MG63 (cell line): Measurements from ENCODE around the gene IPPK. TPM values are rescaled to one million over a fixed set of nuclear protein-coding genes. Genes with fewer than 3 reads are reported as not detected.

Experiments
- DNase-seq: peaks from one replicate; pipeline ENCODE4 v3.0.0-alpha.2; 2020
- H3K27me3 ChIP-seq: fragments of 250-450 bp; sonication (Bioruptor Pico); 2 replicates; pipeline ENCODE4 v1.5.1; 2020; ENCODE audit warnings: mild to moderate bottlenecking, moderate library complexity
- H3K36me3 ChIP-seq: fragments of 250-450 bp; sonication (Bioruptor Pico); 2 replicates; pipeline ENCODE4 v1.5.1; 2020; ENCODE audit warnings: mild to moderate bottlenecking, moderate library complexity
- H3K4me3 ChIP-seq: fragments of 250-450 bp; sonication (Bioruptor Pico); 2 replicates; pipeline ENCODE4 v1.5.1; 2020; ENCODE audit warnings: mild to moderate bottlenecking, moderate library complexity
- H3K9me3 ChIP-seq: fragments of 250-450 bp; sonication (Bioruptor Pico); 2 replicates; pipeline ENCODE4 v1.5.1; 2020; ENCODE audit warnings: mild to moderate bottlenecking, moderate library complexity
- total RNA-seq: library from RNA; depleted of rRNA; stranded (reverse); fragments of >200 nt; shearing (Covaris generic); gene quantifications from 2 replicates; pipeline ENCODE4 v1.2.3, GENCODE V29; 2014; ENCODE audit warnings: low replicate concordance

The IPPK gene
- total RNA-seq, 1 experiment from 2014 or later: 13.3 TPM

DNA sequence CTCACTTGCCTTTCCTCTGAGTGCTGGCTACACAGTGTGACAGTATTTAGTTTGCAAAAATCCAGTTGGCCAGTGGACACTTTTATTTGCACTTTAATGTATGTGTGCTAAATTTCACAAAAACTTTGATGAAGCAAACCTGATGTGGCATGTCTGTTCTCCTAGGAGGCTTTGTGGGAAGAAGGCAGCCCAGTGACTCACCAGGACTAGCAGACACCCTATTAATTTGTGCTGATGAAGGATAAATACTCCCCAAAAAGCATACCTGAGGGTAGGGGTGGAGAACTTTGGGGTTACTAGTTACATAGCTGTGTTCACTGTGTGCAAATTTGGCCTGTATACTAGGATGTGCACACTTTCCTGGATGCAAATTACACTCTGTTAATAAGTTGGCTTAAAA lies 39.3 kb upstream of the IPPK start:
- no peaks in the 10 kb centered on the region for H3K27me3 ChIP-seq
- peaks cover 16% of the 10 kb centered on the region for H3K36me3 ChIP-seq
- no peak overlapping the region for H3K4me3 ChIP-seq
- DNase-seq: no peak
- H3K9me3 ChIP-seq: no peaks in the 10 kb centered on the region

DNA sequence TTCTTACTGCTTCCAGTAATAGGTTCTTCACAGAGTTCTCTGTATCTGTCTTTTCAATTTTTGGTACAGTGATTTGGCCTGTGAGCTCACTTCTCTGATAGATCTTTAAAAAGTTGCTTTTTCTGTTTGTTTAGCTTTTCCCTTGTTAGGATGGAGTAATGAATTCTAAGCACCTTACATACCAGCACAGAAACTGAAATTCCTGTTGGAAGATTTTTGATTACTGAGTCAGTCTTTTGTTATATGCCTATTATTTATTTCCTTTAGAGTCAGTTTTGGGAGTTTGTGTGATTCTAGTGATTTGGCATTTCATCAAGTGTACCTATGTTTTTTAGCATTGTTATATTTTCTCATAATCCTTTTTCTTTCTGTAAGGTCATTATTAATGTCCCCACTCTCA lies 37.6 kb upstream of the IPPK start:
- H3K9me3 ChIP-seq: no peaks in the 10 kb centered on the region
- no peak overlapping the region for H3K4me3 ChIP-seq
- peaks cover 9% of the 10 kb centered on the region for H3K36me3 ChIP-seq
- no peaks in the 10 kb centered on the region for H3K27me3 ChIP-seq
- no peak for DNase-seq

DNA sequence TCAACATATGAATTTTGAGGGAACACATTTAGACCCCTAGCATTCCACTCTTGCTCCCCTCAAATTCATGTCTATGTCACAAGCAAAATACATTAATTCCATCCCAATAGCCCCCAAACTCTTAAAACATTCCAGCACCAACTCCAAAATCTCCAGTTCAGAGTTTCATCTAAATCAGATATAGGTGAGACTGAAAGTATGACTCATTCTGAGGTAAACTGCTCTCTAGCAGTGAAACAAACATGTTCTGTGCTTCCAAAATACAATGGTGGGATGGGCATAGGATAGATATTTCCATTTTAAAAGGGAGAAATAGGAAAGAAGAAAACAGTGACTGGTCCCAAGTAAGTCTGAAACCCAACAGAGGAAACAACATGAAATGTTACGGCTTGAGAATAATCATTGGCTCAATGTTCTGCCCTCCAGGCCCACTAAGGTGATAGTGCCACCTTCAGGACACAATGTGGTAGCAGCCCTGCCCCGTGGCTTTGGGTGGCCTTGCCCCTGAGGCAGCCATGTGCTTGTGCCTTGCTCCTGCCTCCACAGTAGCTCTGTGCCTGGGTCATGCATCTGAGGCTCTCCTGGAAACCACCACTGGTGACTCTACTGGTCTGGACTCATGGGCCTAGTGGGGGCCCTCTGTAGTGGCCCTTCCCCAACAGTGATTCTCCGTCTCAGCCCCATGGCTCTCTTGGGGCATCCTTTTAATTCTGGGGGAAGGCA lies 36.4 kb upstream of the IPPK start:
- H3K4me3 ChIP-seq: no peak overlapping the region
- H3K27me3 ChIP-seq: no peaks in the 10 kb centered on the region
- peaks cover 4% of the 10 kb centered on the region for H3K36me3 ChIP-seq
- no peak for DNase-seq
- no peaks in the 10 kb centered on the region for H3K9me3 ChIP-seq

DNA sequence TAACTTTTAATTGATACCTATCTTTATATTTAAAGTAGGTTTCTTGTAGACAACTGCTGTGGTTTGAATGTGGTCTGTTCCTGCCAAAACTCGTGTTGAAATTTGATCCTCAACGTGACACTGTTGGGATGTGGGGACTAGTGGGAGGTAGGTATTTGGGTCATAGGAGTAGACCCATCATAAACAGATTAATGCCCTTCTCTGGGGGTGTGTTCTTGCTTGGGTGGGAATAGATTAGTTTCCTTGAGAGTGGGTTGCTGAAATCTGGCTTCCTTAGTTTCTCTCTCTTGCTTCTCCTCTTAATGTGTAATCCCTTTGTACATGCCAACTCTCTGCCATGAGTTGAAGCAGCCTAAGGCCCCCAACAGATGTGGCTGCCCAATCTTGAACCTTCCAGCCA lies 34.6 kb upstream of the IPPK start:
- Histone ChIP-seq H3K4me3 (no peak overlapping the region), H3K9me3 (no peaks in the 10 kb centered on the region), H3K36me3 (no peaks in the 10 kb centered on the region), H3K27me3 (no peaks in the 10 kb centered on the region)
- DNase-seq: no peak

DNA sequence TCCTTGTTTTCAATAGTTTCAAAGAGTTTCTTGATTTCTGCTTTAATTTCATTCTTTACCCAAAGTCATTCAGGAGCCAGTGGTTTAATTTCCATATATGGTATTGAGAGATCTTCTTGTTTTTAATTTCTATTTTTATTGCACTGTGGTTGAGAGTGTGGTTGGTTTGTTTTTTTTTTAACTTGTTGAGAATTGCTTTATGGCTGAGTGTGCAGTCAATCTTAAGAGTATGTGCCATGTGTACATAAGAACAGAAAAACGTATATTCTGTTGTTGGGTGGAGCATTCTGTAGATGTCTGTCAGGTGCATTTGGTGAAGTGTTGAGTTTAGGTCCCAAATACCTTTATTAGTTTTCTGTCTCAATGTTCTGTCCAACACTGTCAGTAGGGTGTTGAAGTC lies 26.7 kb upstream of the IPPK start:
- Histone ChIP-seq H3K27me3 (no peaks in the 10 kb centered on the region), H3K4me3 (no peak overlapping the region), H3K9me3 (peaks cover 14% of the 10 kb centered on the region), H3K36me3 (no peaks in the 10 kb centered on the region)
- DNase-seq: no peak

DNA sequence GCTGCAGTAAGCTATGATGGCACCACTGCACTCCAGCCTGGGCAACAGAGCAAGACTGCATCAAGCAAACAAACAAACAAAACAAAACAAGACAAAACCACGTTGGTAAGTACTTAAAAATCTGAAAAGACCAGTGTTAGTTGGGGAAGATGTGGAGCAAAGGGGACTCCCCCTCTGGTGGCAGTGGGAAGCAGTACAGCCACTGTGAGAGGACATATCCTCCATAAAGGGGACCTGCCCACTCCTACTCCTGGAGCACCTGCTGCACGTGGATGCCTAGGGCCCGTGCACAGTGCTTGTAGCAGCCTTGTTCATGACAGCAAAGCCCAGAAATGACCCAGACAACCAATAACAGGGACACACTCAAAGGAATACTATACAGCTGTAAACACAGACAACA lies 17.0 kb upstream of the IPPK start:
- no peak overlapping the region for H3K4me3 ChIP-seq
- H3K9me3 ChIP-seq: peaks cover 6% of the 10 kb centered on the region
- H3K27me3 ChIP-seq: no peaks in the 10 kb centered on the region
- DNase-seq: no peak
- no peaks in the 10 kb centered on the region for H3K36me3 ChIP-seq

DNA sequence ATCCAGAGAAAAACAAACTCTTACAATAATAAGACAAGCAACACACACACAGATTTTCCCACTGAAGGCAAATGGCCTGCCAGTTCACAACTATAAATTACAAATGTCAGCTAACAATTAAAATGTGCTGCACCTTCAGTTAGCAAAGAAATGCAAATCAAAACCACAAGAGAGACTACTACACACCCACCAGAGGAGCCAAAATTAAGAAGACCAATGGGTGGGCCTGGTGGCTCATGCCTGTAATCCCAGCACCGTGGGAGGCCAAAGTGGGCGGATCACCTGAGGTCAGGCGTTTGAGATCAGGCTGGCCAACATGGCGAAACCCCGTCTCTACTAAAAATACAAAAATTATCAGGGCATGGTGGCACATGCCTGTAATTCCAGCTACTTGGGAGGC lies 15.1 kb upstream of the IPPK start:
- no peak for DNase-seq
- Histone ChIP-seq H3K4me3 (no peak overlapping the region), H3K36me3 (no peaks in the 10 kb centered on the region), H3K9me3 (no peaks in the 10 kb centered on the region; the same call in 1 of the 2 replicates), H3K27me3 (no peaks in the 10 kb centered on the region)

DNA sequence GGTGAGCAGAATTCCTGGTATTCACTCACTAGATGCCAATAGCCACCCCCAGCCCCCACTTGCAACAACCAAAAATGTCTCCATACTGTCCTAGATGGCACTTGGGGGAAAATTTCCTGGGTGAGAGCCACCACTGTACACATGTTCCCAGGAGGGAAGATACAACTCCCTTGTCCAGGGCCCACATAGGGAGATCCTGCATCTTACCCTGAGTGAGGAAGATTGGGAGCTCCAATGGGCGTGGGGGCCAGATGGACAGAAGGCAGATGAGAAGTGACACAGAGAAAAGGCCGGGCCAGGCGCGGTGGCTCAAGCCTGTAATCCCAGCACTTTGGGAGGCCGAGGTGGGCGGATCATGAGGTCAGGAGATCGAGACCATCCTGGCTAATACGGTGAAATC lies 12.3 kb upstream of the IPPK start:
- Histone ChIP-seq H3K27me3 (no peaks in the 10 kb centered on the region), H3K4me3 (no peak overlapping the region), H3K9me3 (no peaks in the 10 kb centered on the region), H3K36me3 (no peaks in the 10 kb centered on the region)
- DNase-seq: no peak

DNA sequence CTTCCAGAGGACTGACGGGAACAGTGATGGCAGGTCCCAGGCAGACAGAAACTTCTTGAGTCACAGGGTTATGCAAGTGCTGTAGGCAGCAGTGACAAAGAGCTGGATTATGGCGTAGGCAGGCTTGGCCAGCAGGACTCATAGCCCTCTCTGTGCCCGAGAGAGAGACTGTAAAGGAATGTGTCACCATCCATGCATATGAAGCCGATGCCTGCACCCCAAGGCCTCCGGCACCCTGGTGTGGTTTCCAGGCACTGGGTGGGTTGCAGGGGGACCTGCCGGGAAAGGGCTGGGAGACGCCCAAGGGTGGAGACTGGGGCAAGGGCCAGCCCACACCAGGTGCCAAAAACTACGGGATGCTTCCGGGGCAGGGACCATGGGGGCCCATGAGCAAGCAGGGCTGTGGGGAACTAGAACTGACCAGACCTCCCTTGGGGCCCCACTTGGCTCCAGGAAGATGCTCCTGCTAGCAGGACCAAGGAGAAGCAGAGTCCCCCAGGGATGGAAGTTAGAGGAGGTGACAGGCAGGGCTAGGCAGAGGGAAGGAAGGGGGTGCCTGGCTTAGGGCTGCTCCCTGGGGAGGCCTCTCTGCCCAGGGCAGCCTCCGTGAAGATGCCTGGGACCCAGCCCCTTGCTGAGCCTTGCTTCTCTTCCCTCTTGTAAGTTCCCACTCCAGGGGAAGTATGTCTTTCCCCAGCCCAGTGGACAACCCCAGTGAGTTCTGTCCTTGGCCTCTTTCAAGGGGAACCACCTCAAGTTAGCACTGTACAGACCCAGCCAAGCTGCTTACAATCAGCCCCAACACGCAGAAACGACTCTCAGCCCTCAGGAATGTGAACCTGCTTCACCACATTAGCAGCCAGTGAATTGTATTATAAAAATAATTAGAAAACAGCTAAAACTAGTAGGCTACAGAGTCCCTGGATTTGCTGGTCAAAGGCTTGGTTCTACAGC lies 10.5 kb upstream of the IPPK start:
- peak; percentile 43 for DNase-seq
- Histone ChIP-seq H3K36me3 (no peaks in the 10 kb centered on the region), H3K27me3 (no peaks in the 10 kb centered on the region), H3K4me3 (no peak overlapping the region), H3K9me3 (no peaks in the 10 kb centered on the region)

DNA sequence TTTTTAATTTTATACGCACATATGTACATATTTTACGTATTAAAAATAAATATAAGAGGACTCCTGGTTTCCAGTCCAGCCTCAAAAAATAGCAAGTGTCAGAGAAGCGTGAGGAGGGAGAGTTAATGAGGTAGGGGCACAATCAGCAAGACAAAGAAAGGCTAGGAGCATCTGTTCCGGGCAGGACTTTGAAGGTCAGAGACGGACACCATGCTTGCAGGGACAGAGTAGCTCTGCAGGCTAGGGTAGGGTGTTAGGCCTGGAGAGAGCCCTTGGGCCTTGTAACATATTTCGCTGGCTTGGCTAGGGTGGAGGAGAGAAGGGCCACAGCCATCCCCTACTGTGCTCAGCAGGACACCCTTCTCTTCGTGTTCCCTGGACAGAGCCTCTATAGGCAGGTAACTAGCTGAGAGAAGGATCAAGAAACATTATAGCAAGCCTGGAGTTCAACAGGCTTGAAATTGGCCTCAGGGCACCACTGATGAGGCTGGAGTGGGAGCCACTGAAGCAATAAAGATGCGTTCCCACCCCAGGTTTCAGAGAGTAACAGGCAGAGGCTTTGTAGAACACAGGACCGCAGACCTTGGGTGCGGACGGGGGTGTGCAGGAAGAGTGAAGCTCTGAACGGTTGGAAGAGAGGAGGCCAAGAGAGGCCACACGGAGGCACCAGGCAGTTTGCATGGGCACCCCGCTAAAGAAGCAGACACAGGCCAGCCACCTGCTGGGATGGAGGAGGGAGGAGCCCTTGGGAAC lies 9.7 kb upstream of the IPPK start:
- Histone ChIP-seq H3K36me3 (no peaks in the 10 kb centered on the region), H3K9me3 (no peaks in the 10 kb centered on the region), H3K4me3 (no peak overlapping the region), H3K27me3 (no peaks in the 10 kb centered on the region)
- no peak for DNase-seq

DNA sequence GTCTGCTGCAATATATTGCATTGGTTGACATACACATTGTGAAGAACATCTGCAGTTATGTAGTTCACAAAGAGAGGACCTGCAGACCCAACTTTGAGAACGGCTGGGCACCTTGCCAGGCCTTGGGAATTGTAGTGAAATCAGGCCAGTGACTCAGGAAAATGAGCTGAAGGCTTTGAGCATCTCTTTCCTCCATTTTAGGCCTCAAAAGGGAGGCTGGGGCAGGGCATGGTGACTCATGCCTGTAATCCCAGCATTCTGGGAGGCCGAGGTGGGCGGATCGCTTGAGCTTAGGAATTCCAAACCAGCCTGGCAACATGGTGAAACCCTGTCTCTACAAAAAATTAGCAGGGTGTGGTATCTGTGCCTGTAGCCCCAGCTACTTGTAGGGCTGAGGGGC lies 1.4 kb upstream of the IPPK start:
- H3K4me3 ChIP-seq: peak overlapping the region; percentile 90
- H3K36me3 ChIP-seq: peaks cover 10% of the 10 kb centered on the region
- peak; percentile 89 for DNase-seq
- H3K9me3 ChIP-seq: no peaks in the 10 kb centered on the region
- no peaks in the 10 kb centered on the region for H3K27me3 ChIP-seq

DNA sequence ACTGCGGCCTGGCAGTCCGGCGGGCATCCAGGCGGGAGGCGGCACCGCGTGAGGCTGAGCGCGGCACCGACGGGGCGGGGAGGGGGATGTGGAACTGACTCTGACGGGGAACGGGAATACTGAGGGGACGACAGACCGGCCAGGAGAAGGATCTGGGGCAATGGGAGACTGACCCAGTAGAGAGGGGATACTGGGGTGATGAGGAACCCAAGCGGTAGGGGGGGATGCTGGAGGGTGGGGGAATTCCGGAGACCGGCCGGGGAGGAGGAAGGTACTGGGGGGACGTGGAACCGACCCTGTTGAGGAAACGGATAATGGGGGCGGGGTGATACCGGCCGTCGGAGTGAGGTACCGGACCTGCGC lies 423 bp downstream of the IPPK start:
- Histone ChIP-seq H3K9me3 (no peaks in the 10 kb centered on the region), H3K4me3 (peak overlapping the region; percentile 90), H3K36me3 (peaks cover 15% of the 10 kb centered on the region), H3K27me3 (no peaks in the 10 kb centered on the region)
- peak; percentile 45 for DNase-seq

DNA sequence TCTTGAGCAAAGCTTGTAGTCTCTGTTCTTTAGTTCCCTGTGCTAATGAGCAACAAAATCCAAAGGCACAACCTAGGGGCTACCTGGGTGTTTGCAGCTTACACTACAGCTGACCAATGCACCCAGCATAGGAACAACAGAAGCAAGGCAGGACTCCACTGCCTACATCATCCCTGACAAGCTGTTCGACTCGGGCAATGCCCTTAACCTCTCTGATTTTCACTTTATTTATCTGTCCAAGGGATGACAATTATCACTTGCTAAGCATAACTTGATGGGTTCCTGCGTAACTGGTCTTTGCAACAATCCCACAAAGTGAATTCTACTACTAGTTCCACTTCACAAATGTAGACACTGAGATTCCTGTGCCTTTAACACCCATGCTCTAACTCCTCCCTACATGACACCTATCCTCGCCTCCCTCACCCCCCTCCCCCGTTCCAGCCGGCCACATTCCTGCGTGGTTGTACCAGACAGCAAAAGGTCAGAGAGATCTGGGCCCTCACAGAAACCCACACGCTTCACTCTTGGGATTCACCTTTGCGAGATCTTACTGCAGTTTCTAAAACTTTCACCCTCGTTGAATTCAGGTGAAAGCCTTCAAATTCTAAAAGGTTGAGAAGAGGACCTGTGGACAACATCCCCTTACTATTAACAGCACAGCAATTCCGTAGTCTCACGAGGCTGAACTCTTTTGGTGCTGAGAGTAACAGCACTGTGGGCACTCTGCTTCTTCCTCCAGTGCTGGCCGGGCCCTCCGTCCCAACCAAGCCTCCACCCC lies 995 bp downstream of the IPPK start:
- Histone ChIP-seq H3K27me3 (no peaks in the 10 kb centered on the region), H3K4me3 (peak overlapping the region; percentile 90), H3K9me3 (no peaks in the 10 kb centered on the region), H3K36me3 (peaks cover 15% of the 10 kb centered on the region)
- DNase-seq: peak; percentile 76

DNA sequence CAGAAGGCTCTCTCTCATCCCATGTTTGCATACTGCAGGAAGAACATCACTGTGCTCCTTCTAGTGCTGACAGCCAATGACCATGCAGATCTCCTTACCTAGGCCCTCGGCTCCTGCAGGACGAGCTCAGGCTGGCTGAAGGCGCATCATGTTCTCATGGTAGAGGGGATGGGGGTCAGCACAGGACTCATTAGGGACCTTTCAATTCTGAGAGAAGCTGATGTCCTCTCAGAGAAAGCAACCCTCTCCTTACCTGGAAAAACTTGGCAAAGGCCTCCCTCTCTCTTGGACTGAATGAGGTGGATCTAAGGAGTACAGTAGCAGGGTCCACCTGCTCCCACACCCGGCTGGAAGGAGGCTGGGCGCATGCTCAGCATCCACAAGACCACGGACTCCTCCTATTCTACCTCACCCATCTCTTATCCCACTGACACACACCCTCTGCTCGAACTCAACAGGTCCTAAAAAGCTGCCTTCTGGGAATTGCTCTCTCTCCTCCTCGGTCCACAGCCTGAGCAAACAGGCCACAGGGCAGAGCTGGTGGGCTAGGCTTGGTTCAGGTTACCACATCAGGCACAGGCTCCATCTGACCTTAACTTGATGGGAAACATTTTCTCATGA lies 2.9 kb downstream of the IPPK start:
- Histone ChIP-seq H3K4me3 (no peak overlapping the region), H3K9me3 (no peaks in the 10 kb centered on the region), H3K36me3 (peaks cover 21% of the 10 kb centered on the region), H3K27me3 (no peaks in the 10 kb centered on the region)
- DNase-seq: no peak

DNA sequence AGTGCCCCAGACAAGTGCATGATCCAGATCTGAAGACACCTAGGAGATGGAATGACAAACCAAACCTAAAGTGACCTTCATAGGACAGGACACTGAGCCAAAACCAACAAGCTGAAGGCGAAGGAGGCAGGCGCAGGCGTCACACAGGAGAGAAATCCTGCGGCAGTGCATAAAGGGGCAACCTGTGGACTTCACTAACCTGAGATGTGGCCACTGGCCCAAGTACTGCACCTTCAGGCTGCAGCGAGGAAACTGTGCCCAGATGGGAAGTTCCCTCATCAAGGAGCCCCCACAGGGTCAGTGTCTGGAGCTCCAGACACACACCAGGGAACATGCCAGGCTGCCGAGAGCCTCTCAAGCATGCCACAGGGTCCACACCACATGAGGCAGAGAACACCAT lies 3.7 kb downstream of the IPPK start:
- no peaks in the 10 kb centered on the region for H3K9me3 ChIP-seq
- H3K4me3 ChIP-seq: no peak overlapping the region
- peaks cover 21% of the 10 kb centered on the region for H3K36me3 ChIP-seq
- DNase-seq: no peak
- no peaks in the 10 kb centered on the region for H3K27me3 ChIP-seq

DNA sequence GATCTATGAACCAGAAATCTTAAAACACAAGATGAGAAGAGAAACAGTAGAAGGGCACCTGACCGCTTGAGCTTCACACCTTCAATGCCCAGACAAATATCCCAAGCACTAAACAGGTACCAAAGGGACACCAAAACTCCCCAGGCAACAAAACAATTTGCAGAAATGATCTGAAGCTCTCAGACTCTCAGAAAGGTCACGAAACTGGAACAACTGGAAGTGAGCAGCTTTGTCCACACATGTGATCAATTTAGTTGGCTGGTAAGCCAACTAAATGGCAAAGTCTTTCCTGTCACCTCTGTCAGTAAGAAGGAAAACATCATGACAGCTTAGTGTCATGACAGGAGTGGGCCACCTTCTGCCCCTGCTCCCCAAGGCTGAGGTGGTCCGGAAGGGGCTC lies 4.1 kb downstream of the IPPK start:
- no peak for DNase-seq
- no peaks in the 10 kb centered on the region for H3K27me3 ChIP-seq
- no peak overlapping the region for H3K4me3 ChIP-seq
- H3K9me3 ChIP-seq: no peaks in the 10 kb centered on the region
- peaks cover 21% of the 10 kb centered on the region for H3K36me3 ChIP-seq
